ENCODE data around the gene MICB.

GRCh38 chr6:31462026-31462963 is 35.6 kb upstream of the MICB start:
- TF ChIP-seq CTCF (conservative IDR thresholded peaks at IDR 0.05 in 1 of 2, IDR thresholded peaks at IDR 0.05 in 1 of 2; ENCODE audit: extremely low read depth in 1 of 2, insufficient read depth in 1 of 2, low read depth in 1 of 2, low read length in 2 of 2) (no peak), EZH2 (IDR thresholded peaks at IDR 0.05; ENCODE audit: borderline replicate concordance, low read length) (no peak)
